HG03378 (cell line): ENCODE results near the gene VIPAS39.
A peak's percentile ranks its signal among the peaks of the same experiment; 100 is the strongest.
"Not testable (repeated sequence)": the region's sequence is repeated elsewhere in the genome, so short reads cannot be mapped to it uniquely, and the experiment has no call there.

Experiments
- ATAC-seq: cut with Tn5 transposase; IDR thresholded peaks from one replicate; pipeline ENCODE4 v1.9.1; 2021; ENCODE audit warnings: mild to moderate bottlenecking, moderate library complexity; ENCODE audit not compliant: unreplicated experiment

VIPAS39 gene

DNA sequence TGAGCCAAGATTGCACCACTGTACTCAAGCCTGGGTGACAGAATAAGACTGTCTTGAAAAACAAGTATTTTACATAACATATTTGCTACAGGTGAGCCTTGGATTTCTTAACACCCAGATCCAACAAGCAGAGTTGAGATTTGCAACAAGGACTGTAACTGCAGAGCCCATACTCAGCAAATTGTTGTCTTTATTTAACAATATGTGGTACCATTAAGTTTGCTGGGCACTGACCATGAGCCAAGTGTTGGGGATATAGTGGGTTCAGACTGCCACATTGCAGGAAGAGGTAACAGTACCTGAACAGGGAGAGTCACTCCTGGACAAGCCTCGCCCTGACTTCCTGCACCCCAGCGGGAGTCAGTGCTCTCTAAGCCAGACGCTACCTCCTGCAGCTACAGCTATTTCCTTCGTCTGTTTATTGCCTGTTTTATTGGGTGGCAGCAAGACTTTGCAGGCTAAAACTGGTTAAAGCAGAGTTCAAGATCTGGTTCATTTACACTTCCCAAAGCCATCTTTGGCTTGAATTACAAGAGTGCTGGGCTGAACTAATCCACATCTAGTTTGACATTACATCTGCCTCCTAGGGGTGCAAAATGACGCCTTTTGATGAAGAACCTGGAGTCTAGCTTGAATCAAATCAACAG, 12.9 kb upstream of the VIPAS39 start:
- ATAC-seq, result no peak

DNA sequence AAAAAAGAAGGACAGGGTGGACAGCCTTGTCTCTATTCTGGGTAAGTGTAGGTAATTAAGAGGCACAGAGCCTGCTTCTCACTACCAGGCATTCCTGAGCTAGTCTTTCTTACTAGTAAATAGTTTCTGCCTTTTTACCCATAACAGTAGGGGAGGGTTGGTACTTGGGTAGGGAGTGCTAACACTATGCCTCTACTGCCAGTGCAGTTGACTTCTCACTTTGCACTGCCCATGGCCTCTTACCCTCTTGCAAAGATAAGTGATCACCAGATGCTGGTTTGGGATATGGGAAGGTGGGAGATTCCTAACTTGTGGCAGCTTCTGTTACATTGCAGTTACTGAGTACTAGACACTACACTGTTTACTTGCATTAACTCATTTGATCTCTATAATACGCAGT, 12.1 kb upstream of the VIPAS39 start:
- no peak for ATAC-seq

DNA sequence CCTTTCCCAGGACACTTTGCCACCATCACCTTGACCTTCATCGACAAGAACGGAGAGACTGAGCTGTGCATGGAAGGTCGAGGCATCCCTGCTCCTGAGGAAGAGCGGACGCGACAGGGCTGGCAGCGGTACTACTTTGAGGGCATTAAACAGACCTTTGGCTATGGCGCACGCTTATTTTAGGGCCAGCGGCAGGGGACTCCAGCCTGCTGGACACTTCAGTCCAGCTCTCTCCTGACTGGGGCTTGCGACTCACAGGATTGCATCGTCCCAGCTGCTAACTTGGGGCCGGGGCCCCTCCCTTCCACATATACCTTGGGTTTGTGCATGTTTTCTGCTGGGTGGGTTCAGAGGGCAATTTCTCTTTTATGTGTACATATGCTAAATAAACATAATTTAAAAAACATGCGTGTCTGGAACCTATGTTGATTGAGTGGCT, 11.7 kb upstream of the VIPAS39 start:
- no peak for ATAC-seq

DNA sequence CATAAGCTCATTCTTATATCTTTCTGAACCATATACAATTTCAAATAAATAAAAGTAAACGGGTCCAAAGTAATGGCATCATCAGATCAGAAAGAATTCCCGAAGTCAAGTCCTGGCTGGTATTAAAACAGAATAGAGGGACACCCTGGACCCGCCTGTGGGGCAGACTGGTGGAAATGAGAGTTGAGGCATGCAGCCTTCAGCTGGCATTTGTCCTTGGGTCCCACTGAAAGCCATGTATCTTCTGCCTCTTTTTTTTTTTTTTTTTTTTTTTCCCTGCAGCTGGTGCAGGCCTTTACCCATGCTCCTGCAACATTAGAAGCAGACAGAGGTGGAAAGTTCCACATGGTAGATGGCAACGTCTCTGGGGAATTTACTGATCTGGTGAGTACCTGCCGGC, 10.4 kb upstream of the VIPAS39 start:
- ATAC-seq, result no peak

DNA sequence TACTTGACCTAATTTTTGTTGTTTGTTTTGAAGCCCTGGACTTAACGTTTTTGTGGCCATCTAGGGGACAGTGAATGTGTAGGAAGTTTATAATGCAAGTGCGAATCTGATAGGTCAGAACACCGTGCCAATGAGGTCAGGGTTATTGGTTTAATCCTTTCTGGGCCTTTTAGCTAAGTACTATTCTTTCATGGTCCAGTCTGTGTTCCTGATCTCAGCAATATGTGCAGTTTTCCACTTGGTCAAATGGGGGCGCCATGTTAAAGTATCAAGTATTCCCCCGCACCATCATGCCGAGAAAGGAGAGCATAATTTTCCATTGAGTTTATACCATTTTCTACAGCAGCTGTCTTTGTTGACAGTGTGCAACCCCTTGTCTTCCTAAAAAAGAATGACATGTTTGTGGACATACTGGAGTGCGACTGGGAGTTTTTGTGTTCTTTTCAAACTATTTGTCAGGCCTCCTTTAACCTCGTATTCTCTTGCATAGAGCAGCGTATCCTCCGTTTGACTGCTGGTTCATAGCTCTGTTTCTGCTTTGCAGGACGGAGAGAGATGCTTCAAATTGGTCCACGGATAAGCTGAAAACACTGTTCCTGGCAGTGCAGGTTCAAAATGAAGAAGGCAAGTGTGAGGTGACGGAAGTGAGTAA, 1.8 kb upstream of the VIPAS39 start:
- ATAC-seq, result no peak

DNA sequence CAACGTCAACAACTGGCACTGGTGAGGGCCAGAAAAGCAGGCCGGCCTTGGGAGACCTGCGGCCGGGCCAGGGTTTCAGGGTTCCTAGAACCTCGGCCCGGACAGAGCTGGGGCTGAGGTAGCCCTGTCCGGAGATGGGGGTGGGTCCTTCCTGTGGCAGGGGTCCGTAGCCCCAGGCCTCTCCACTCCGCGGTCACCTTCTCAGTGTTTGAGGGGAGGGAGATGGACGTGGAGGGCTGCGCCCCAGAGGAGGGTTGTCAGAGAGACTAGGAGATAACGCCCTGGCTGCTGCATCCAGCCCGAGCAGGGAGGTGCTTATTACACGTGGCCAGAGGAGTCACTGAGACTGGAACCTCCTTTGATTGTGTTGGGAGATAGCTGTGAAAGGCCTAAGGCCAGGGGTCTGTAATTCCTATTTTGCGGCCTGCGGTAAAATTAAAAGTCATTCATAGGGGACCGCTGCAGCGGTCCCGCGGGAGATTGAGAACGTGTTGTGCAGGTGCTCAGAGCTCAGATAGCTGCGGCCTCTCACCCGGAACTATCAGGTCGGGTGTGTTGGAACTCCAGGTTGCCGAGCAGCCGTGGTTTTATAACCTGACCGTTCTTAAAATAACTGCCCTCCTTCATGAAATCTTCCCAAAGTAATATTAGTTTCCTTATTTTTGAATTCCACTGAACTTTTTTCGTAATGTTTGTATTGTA, 999 bp upstream of the VIPAS39 start:
- peak; percentile 11 for ATAC-seq

DNA sequence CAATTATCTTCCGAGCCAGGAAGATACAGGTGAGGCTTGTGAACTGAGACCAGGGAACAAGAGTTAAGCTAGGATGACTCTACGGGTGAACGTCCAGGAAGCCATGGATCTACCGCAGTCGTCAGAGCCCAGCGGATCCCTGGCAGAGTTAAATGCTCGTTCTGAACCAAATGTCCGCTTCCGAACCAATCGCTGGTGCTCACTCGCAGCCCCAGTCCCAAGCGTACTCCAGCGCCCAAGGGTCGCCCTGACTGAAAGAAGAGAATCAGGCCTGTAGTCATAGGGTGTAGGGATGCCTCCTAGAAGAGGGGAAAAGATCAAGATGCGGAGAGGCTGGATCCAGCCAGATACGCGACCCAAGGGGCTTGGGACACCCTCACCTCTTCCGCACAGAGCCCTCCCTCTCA, 283 bp downstream of the VIPAS39 start:
- peak; percentile 18 for ATAC-seq

DNA sequence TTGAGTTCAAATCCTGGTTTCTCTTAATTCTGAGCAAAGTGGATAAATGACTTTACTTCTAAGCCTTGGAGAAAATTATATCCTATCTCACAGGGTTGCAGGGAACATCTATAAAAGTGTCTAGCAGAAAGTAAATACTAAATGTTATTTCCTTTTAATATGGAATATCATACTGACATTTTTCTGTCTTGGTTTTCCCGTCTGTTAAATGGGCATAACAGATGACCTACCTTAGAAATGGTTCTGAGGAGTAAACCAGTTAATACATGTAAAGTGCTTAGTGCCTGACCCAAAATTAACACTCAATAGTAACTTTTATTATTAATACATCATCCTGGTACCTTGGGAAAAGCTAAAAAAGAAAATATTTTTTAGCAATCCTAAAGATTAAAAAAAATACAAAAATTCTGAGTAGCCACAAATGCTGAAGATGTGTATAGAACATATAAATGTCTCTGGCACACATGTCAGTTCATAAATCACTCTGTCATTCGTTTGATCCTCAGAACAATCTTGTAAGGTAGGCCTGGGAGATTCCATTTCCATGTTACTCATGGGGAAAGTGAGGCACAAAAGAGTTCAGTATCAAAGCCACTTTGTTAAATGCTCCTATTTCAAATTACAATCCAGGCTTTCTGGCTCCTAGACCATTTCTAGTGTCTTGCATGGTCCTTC, 1.3 kb downstream of the VIPAS39 start:
- no peak for ATAC-seq

DNA sequence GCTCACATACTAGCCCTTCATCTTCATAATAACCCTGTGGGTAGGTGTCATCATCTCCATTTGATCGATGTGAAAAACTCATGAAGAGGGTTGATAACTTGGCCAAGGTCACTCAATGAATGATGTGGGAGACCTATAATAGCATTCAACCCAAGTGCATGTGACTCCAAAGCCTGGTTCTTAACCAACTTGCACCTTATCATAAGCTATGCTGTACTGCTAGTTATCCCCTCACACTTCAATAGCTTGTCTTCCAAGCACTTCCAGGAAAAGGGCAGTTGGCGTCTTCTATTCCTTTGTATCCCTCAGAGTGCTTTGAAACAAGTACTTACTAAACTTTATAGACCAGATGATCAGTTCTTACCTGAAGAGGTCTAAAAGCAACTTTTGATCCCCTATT, 15.2 kb downstream of the VIPAS39 start:
- no peak for ATAC-seq

DNA sequence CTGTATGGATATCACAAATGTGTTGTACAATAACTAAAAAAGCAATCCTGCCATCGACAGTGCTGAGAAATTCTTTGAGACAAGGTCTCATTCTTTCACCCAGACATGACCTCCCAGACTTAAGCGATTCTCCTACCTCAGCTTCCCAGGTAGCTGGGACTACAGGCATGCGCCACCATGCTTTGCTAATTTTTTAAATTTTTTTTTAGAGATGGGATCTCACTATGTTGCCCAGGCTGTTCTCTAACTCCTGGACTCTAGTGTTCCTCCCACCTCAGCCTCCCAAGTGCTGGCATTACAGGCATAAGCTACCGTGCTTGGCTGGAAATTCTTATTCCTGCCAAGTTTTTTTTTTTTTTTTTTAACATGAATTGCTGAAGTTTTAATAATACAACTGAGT, 17.5 kb downstream of the VIPAS39 start:
- no peak for ATAC-seq

DNA sequence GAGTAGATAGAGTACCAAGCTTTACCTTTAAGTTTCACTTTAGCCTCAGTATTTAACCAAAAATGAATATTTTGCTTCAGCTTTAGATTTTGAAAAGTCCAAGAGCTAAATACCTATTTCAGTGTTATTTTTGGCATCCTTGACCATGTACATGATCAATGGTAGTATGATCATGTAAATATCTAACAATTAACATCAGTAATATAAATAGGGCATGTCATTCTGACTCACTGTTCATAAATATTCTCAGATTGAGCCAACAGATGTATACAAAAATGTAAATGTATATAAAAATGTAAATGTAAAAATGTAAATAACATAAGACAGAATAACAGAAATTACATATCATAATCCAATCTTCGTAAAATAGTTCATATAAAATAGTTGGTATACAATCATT, 18.8 kb downstream of the VIPAS39 start:
- no peak for ATAC-seq

DNA sequence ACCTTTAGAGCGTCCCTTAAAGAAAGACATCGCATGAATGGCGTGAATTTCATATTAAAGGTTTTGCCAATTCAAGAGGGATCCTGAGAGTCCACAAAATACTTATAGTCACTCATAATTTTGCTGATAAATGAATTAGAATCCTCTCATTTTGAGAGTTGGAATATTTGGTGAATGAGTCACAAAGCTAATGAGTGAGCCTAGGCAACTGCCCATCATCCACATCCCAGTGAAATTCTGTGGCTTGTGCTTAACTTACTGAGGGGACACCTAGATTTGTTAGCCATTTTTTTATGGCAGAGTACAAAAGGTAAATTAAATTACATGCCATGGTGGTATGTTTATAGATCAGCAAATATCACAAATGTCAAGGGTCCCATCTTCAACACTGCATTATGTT, 21.4 kb downstream of the VIPAS39 start:
- no peak for ATAC-seq

DNA sequence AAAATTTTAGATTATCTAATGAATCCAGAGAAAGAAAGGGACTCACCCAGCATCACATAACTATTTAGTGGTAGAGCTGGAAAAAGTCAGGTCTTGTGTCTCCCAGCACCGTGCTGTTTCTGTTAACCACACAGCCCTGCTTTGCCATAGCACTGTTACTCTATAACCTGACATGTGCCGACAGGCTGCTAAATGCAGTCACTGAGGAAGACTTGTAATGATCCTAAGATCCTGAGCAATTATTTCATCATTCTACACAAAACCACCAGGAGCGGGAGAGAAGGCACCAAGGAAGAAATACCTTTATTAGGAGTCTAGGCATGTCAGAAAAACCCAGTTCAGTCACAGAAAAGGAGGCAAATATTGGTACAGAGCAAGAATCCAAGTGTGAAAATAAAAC, 31.0 kb downstream of the VIPAS39 start:
- no peak for ATAC-seq

DNA sequence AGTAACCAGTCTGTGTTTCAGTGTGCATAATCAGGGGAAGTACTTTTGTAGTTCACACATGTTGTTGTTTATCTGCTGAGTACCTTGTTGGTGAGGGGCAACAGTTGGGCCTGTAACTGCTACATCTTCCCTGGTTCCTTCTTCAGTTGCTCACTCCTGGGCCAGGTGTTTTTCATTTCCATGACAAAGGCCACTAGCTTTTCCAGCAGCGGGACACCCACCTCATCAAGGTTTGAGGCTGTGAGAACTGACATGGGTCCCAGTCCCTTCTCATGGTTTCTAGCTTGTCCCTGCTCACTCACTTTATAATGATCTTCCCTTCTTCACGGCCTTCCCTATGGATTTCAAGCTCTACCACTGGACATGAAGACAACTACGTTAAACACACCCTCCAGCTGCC, 32.5 kb downstream of the VIPAS39 start:
- no peak for ATAC-seq

DNA sequence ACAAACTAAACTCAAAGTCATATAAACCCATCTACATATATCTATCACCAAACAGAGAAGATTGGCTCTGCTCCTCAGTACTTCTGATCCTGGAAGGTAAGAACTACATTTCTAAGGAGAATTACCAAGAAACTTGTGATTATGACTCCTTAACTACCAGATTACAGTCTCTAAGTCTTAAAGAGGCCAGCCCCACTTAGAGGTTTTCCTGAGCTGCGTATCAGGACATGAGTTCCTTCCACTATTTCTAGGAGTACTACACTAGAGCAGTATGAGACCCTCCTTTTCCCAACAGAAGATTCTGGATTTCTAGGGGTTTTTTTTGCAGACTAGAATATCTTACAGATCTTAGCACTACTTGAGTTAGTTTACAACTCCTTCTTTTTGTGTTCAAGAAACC, 34.0 kb downstream of the VIPAS39 start, which contains the start of gene NOXRED1:
TSS of gene NOXRED1 (minus strand) at position 101 of the 400 bp plus-strand sequence. CDS start 634 bp downstream, outside the sequence.
- ATAC-seq, result no peak

DNA sequence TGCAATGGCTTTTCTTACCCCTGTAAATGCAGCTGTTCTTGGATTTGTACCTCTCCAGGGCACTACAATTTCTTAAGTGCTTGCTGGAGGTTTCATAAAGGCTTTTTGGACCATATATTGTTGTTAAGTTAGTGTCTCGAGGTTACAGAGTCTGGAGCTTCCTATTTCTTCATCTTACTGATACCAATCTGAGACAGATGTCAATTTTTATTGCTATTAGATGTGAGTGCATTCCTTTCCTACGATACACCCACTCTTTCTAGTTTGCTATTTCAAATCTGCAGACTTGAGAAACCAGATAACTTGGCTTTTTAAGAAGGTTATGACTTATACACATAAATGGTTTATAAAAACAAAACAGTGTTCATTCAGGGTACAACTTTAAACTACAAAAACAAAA, 36.2 kb downstream of the VIPAS39 start:
- ATAC-seq, result no peak

DNA sequence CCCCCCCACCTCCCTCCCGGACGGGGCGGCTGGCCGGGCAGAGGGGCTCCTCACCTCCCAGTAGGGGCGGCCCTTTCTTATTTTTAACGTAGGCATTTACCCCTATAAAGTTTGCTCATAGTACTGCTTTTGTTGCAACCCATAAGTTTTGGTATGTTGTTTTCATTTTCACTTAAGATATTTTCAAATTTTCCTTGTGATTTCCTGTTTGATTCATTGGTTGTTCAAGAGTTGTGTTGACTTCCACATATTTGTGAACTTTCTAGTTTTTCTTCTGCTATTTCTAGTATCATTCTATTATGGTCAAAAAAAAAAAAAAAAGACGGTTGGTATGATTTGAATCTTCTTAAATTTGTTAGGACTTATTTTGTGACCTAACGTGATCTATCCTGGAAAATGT, 40.6 kb downstream of the VIPAS39 start:
- ATAC-seq, result no peak

DNA sequence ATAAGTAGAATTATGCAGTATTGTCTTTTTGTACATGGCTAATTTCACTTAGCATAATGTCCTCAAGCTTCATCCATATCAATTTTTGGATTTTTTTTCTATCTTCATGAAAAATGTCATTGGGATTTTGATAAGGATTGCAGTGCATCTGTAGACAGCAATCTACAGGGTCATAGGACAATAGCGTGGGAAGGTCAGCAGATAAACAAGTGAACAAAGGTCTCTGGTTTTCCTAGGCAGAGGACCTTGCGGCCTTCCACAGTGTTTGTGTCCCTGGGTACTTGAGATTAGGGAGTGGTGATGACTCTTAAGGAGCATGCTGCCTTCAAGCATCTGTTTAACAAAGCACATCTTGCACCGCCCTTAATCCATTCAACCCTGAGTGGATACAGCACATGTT, 41.3 kb downstream of the VIPAS39 start:
- ATAC-seq, result not testable (repeated sequence)

DNA sequence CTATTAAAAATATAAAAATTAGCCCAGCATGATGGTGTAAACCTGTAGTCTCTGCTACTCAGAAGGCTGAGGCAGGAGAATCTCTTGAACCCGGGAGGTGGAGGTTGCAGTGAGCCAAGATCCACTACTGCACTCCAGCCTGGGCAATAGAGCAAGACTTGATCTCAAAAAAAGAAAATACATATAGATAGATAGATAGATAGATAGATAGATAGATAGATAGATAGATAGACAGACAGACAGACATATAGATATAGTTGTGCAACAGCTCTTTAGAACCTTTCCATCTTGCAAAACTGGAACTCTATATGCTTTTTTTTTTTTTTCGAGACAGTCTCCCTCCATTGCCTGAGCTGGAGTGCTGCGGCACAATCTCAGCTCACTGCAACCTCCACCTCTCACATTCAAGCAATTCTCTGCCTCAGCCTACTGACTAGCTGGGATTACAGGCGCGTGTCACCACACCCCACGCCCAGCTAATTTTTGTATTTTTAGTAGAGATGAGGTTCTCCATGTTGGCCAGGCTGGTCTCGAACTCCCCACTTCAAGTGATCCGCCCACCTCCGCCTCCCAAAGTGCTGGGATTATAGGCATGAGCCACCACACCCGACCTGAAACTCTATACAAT, 41.9 kb downstream of the VIPAS39 start:
- not testable (repeated sequence) for ATAC-seq

DNA sequence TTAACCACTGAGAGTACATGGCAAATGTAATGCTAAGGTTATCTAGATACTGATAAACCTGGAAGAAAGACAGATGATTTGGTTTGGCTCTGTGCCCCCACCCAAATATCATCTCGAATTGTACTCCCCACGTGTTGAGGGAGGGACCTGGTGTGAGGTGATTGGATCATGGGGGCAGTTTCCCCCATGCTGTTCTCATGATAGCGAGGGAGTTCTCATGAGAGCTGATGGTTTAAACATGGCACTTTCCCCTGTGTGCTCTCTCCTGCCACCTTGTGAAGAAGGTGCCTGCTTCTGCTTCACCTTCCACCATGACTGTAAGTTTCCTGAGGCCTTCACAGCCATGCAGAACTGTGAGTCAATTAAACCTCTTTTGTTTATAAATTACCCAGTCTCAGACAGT, 48.3 kb downstream of the VIPAS39 start:
- ATAC-seq, result no peak

DNA sequence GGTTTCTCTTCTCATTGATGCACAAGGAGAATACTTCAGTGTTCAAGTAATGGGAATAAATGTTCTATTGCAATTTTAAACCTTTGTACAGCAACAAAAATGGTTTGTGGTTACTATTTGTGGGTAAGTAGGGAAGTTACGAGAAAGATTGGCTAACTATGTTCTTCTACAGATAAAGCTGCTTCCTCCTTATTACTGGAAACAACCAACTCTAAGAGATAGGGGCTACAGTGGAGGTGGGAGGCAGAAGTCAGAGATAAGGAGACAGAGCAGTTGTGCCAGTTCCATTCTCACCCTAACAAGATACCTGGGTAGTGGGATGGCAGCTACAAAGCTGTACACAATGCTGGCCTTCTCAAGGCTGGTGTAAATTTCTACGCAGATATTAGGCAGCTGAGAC, 50.2 kb downstream of the VIPAS39 start:
- no peak for ATAC-seq
